A549 (cell line): Measurements from ENCODE around the gene ADSS1. TPM values are rescaled to one million over a fixed set of nuclear protein-coding genes. Genes with fewer than 3 reads are reported as not detected.

ENCODE experiments used
- ATAC-seq, 2 experiments: fragments of 200-7000 bp in 1 of 2; fragments of >200 bp in 1 of 2; cut with Nextera tagmentation in 1 of 2; cut with Tn5 transposase in 1 of 2; 3 replicates each; pipeline versions ENCODE4 v1.8.0 to v1.9.1; 2018 to 2020; ENCODE audit warnings: mild to moderate bottlenecking in 1 of 2, moderate library complexity in 1 of 2
- CTCF ChIA-PET: fragments of 300-600 bp; sonication (Branson Sonifier 250); formaldehyde crosslinking; extraction: SDS; loops from one replicate; lab custom pipeline; 2021; ENCODE audit warnings: antibody characterized with exemption, inconsistent platforms; lab: Yijun Ruan, JAX
- POLR2A ChIA-PET: fragments of 350-600 bp; formaldehyde crosslinking; extraction: SDS; loops from one replicate; lab custom pipeline; 2021; ENCODE audit warnings: antibody characterized with exemption, inconsistent platforms; lab: Yijun Ruan, JAX
- DNase-seq, 2 experiments: peaks; one replicate each; pipeline versions ENCODE4 v3.0.0 to v3.0.0-alpha.2; 2011 to 2016; ENCODE audit warnings: low read depth in 1 of 2, low spot score in 1 of 2
- FAIRE-seq: peaks from 2 replicates; lab custom pipeline; 2011; peaks lifted over from hg19 to GRCh38; lab: Jason Lieb, UNC
- H3K27ac ChIP-seq, 2 experiments: fragments of >200 bp; sonication (Bioruptor Twin); formaldehyde crosslinking; 3 replicates each; pipeline ENCODE4 v1.5.1; 2016 to 2017
- H3K4me1 ChIP-seq: fragments of >200 bp; sonication (Bioruptor Twin); formaldehyde crosslinking; 3 replicates; pipeline ENCODE4 v1.6.1; 2016
- H3K4me2 ChIP-seq: fragments of >200 bp; sonication (Bioruptor Twin); formaldehyde crosslinking; 3 replicates; pipeline ENCODE4 v1.6.1; 2016
- H3K4me3 ChIP-seq: fragments of >200 bp; sonication (Bioruptor Twin); formaldehyde crosslinking; 3 replicates; pipeline ENCODE4 v1.5.1; 2016
- H3K9me3 ChIP-seq: fragments of >200 bp; sonication (Bioruptor Twin); formaldehyde crosslinking; 3 replicates; pipeline ENCODE4 v1.6.1; 2016
- BHLHE40 ChIP-seq: IDR thresholded peaks from 2 replicates; pipeline ENCODE4 v1.6.1; 2012; ENCODE audit warnings: low read depth, low read length, inconsistent platforms
- CEBPB ChIP-seq, 2 experiments: fragments of >200 bp in 1 of 2; sonication (Bioruptor Twin) in 1 of 2; formaldehyde crosslinking in 1 of 2; IDR thresholded peaks; 2 replicates each; pipeline ENCODE4 v1.6.1; 2012 to 2016
- CHD4 ChIP-seq: fragments of 200-600 bp; sonication (generic); IDR thresholded peaks from 2 replicates; pipeline ENCODE4 v1.6.1; 2016; ENCODE audit warnings: antibody characterized with exemption, mild to moderate bottlenecking, borderline replicate concordance
- EHF ChIP-seq: fragments of 250-450 bp; sonication (Bioruptor Pico); IDR thresholded peaks from 2 replicates; pipeline ENCODE4 v1.5.0; 2020; ENCODE audit warnings: mild to moderate bottlenecking
- FOSL2 ChIP-seq, 2 experiments: fragments of 450-650 bp in 1 of 2; fragments of >200 bp in 1 of 2; sonication (Bioruptor Twin) in 1 of 2; formaldehyde crosslinking; IDR thresholded peaks; 2 replicates each; pipeline versions ENCODE4 v1.5.0 to v1.6.1; 2016 to 2020; ENCODE audit warnings: mild to moderate bottlenecking in 1 of 2, moderate library complexity in 1 of 2
- FOXS1 ChIP-seq: fragments of 250-450 bp; sonication (Bioruptor Pico); IDR thresholded peaks from 2 replicates; pipeline ENCODE4 v1.5.0; 2020; ENCODE audit warnings: mild to moderate bottlenecking, moderate library complexity
- GATA3 ChIP-seq: IDR thresholded peaks from 2 replicates; pipeline ENCODE4 v1.6.1; 2012; ENCODE audit warnings: borderline replicate concordance
- HEYL ChIP-seq: fragments of 250-450 bp; sonication (Bioruptor Pico); IDR thresholded peaks from 2 replicates; pipeline ENCODE4 v1.8.0; 2021; ENCODE audit warnings: mild to moderate bottlenecking, moderate library complexity
- KDM1A ChIP-seq: fragments of 200-600 bp; sonication (generic); IDR thresholded peaks from 2 replicates; pipeline ENCODE4 v1.6.1; 2016; ENCODE audit warnings: low read depth, mild to moderate bottlenecking
- MAFK ChIP-seq: fragments of 450-650 bp; IDR thresholded peaks from 2 replicates; pipeline ENCODE4 v1.6.1; 2014; ENCODE audit not compliant: partially characterized antibody
- MAZ ChIP-seq: fragments of 150-350 bp; IDR thresholded peaks from 2 replicates; pipeline ENCODE4 v1.6.1; 2014; ENCODE audit warnings: antibody characterized with exemption, low read depth, low read length, borderline replicate concordance
- NFE2L2 ChIP-seq: fragments of 150-350 bp; conservative IDR thresholded peaks from 2 replicates; pipeline ENCODE4 v1.6.1; 2014; ENCODE audit warnings: low read length
- NPAS2 ChIP-seq: fragments of 250-450 bp; sonication (Bioruptor Pico); IDR thresholded peaks from 2 replicates; pipeline ENCODE4 v1.8.0; 2022; ENCODE audit warnings: mild to moderate bottlenecking, moderate library complexity, borderline replicate concordance
- SREBF2 ChIP-seq: fragments of 450-650 bp; IDR thresholded peaks from 2 replicates; pipeline ENCODE4 v1.6.1; 2014; ENCODE audit warnings: mild to moderate bottlenecking, moderate library complexity
- TFCP2L1 ChIP-seq: fragments of 250-450 bp; sonication (Bioruptor Pico); IDR thresholded peaks from 2 replicates; pipeline ENCODE4 v1.5.0; 2021; ENCODE audit warnings: mild to moderate bottlenecking
- TP53 ChIP-seq: fragments of 250-450 bp; sonication (Bioruptor Pico); IDR thresholded peaks from 2 replicates; pipeline ENCODE4 v1.5.0; 2021; ENCODE audit warnings: mild to moderate bottlenecking, moderate library complexity
- ZC3H11A ChIP-seq: fragments of 450-650 bp; IDR thresholded peaks from 2 replicates; pipeline ENCODE4 v1.6.1; 2014; ENCODE audit warnings: antibody characterized with exemption, mild to moderate bottlenecking
- ZFP36 ChIP-seq: fragments of 450-650 bp; IDR thresholded peaks from 2 replicates; pipeline ENCODE4 v1.6.1; 2014; ENCODE audit warnings: borderline replicate concordance; ENCODE audit not compliant: partially characterized antibody
- WGBS: methylation state at CpG from one replicate; pipeline ENCODE4 v1.1.6; 2017; ENCODE audit errors: missing lambda C conversion rate; 5-methylcytosine and 5-hydroxymethylcytosine counted together
- polyA plus RNA-seq, 4 experiments: library from polyadenylated mRNA; depleted of rRNA in 3 of 4; stranded (reverse); fragments of >200 nt; fragmentation: RNase III in 1 of 4; extraction: RNeasy Plus Mini Kit Qiagen cat#74134 plus additional on column Dnase treatment in 1 of 4; gene quantifications; 2 replicates in 3 of 4; 3 replicates in 1 of 4; pipeline ENCODE4 v1.2.3, GENCODE V29; 2011 to 2017
- TF ChIP-seq, protein P1 (sequence below): fragments of >200 bp; sonication (Bioruptor Twin); formaldehyde crosslinking; IDR thresholded peaks from 3 replicates; pipeline ENCODE4 v1.5.1; 2016
- TF ChIP-seq, protein P2 (sequence below): fragments of >200 bp; sonication (Bioruptor Twin); formaldehyde crosslinking; IDR thresholded peaks from 3 replicates; pipeline ENCODE4 v1.6.1; 2016
- TF ChIP-seq, protein P3 (sequence below): fragments of 200-600 bp; sonication (generic); IDR thresholded peaks from 2 replicates; pipeline ENCODE4 v1.6.1; 2016; ENCODE audit warnings: antibody characterized with exemption, mild to moderate bottlenecking, moderate library complexity
- TF ChIP-seq, protein P4 (sequence below): fragments of 250-450 bp; sonication (Bioruptor Pico); IDR thresholded peaks from 2 replicates; pipeline ENCODE4 v1.5.0; 2020; ENCODE audit warnings: low read depth, mild to moderate bottlenecking, moderate library complexity
- TF ChIP-seq, protein P5 (sequence below): fragments of >200 bp; sonication (Bioruptor Twin); formaldehyde crosslinking; IDR thresholded peaks from 2 replicates; pipeline ENCODE4 v1.6.1; 2016
- TF ChIP-seq, protein P6 (sequence below): fragments of 150-350 bp; IDR thresholded peaks from 2 replicates; pipeline ENCODE4 v1.6.1; 2014; ENCODE audit warnings: low read depth, mild to moderate bottlenecking, low read length

Gene ADSS1
- polyA plus RNA-seq, 2 of the 4 experiments (the other 2 are of a cell fraction), result 6.2 to 10.1 TPM

DNA sequence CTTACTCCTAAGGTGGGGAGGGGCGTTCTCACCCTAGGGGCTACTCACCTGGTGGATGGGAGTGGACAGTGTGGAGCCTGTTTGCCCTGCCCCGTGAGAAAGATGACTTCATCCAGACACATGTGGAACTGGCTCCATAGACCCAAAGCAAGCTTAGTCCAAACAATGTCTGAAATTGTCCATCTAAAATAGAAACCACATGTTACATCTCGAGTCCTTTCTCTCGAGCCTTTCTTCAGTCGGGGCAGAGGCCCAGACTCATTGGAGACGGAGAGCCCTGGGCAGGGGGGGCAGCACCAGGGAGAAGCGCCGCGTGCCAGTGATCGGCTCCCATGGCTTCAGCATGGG is 33.2 kb downstream of the ADSS1 start:
- Histone ChIP-seq H3K9me3 (no peaks in the 10 kb centered on the region), H3K4me1 (peaks cover 9% of the 10 kb centered on the region; the same call in 2 of the 3 replicates), H3K27ac (no peak overlapping the region), H3K4me2 (no peak overlapping the region), H3K4me3 (no peak overlapping the region)
- FAIRE-seq, result no peak
- no peak for TF ChIP-seq TP53 (CRISPR knock-in tag)
- TF ChIP-seq ZFP36, result no peak
- TF ChIP-seq, protein P1, sequence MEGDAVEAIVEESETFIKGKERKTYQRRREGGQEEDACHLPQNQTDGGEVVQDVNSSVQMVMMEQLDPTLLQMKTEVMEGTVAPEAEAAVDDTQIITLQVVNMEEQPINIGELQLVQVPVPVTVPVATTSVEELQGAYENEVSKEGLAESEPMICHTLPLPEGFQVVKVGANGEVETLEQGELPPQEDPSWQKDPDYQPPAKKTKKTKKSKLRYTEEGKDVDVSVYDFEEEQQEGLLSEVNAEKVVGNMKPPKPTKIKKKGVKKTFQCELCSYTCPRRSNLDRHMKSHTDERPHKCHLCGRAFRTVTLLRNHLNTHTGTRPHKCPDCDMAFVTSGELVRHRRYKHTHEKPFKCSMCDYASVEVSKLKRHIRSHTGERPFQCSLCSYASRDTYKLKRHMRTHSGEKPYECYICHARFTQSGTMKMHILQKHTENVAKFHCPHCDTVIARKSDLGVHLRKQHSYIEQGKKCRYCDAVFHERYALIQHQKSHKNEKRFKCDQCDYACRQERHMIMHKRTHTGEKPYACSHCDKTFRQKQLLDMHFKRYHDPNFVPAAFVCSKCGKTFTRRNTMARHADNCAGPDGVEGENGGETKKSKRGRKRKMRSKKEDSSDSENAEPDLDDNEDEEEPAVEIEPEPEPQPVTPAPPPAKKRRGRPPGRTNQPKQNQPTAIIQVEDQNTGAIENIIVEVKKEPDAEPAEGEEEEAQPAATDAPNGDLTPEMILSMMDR, result no peak
- no peak for TF ChIP-seq CHD4
- TF ChIP-seq FOSL2 (IDR thresholded peaks at IDR 0.05), result no peak
- TF ChIP-seq FOSL2 (CRISPR knock-in tag; IDR thresholded peaks at IDR 0.05), result no peak
- TF ChIP-seq CEBPB (IDR thresholded peaks at IDR 0.05), result no peak
- no peak for TF ChIP-seq HEYL (CRISPR knock-in tag)
- no peak for TF ChIP-seq NPAS2 (CRISPR knock-in tag)
- TF ChIP-seq, protein P2, sequence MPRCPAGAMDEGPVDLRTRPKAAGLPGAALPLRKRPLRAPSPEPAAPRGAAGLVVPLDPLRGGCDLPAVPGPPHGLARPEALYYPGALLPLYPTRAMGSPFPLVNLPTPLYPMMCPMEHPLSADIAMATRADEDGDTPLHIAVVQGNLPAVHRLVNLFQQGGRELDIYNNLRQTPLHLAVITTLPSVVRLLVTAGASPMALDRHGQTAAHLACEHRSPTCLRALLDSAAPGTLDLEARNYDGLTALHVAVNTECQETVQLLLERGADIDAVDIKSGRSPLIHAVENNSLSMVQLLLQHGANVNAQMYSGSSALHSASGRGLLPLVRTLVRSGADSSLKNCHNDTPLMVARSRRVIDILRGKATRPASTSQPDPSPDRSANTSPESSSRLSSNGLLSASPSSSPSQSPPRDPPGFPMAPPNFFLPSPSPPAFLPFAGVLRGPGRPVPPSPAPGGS, result no peak
- ChIA-PET CTCF (interaction anchor here (5.1 kb wide), 1 partner anchor 13 kb away, joined by 65 read pairs; no protein-coding TSS in a partner anchor), POLR2A (no interaction called here)
- 90% methylated on average over 10 of the region's 10 CpGs for WGBS
- DNase-seq, result no peak
- no peak for ATAC-seq

DNA sequence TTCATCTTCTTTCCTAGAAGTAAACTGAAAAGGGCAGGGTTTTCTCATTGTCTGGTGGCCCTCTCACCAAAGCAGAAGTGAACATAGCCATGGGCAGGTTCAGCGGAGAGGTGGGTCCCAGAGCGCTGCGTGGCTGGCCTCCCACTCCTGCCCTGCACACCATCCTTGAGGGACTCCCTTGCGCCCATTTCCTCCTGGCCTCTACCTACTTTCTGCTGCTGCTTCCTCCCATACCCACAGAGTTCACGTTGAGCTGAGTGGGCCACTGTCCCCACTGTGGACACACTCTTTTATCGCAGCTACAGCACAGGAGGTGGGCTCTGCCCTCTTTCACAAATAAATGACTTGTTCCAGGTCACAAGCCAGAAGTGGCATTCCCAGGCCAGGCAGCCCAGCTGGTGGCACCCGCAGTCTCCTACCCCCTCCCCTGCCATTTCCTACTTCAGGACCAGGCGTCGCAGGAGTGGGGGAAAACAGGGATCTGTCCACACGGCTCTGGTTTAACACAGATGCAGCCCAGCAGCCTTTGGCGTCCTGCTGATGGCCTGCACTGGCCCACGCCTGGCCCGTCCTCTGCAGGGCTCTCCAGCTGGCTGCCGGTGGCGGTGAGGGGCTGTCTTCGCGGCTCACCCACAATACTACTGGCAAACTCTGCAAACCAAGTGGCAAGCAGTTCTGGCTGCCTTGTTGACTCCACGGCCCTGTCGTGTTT is 33.8 kb downstream of the ADSS1 start:
- FAIRE-seq, result no peak
- TF ChIP-seq MAZ (no peak), KDM1A (no peak), BHLHE40 (no peak), FOSL2 (IDR thresholded peaks at IDR 0.05) (no peak), FOSL2 (CRISPR knock-in tag; IDR thresholded peaks at IDR 0.05) (no peak), TFCP2L1 (no peak), FOXS1 (CRISPR knock-in tag) (no peak), ZFP36 (no peak), GATA3 (no peak), ZC3H11A (no peak), EHF (no peak), SREBF2 (no peak), NFE2L2 (no peak), MAFK (no peak), HEYL (CRISPR knock-in tag) (no peak), CHD4 (no peak)
- TF ChIP-seq, protein P3, sequence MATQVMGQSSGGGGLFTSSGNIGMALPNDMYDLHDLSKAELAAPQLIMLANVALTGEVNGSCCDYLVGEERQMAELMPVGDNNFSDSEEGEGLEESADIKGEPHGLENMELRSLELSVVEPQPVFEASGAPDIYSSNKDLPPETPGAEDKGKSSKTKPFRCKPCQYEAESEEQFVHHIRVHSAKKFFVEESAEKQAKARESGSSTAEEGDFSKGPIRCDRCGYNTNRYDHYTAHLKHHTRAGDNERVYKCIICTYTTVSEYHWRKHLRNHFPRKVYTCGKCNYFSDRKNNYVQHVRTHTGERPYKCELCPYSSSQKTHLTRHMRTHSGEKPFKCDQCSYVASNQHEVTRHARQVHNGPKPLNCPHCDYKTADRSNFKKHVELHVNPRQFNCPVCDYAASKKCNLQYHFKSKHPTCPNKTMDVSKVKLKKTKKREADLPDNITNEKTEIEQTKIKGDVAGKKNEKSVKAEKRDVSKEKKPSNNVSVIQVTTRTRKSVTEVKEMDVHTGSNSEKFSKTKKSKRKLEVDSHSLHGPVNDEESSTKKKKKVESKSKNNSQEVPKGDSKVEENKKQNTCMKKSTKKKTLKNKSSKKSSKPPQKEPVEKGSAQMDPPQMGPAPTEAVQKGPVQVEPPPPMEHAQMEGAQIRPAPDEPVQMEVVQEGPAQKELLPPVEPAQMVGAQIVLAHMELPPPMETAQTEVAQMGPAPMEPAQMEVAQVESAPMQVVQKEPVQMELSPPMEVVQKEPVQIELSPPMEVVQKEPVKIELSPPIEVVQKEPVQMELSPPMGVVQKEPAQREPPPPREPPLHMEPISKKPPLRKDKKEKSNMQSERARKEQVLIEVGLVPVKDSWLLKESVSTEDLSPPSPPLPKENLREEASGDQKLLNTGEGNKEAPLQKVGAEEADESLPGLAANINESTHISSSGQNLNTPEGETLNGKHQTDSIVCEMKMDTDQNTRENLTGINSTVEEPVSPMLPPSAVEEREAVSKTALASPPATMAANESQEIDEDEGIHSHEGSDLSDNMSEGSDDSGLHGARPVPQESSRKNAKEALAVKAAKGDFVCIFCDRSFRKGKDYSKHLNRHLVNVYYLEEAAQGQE, result no peak
- TF ChIP-seq, protein P4, sequence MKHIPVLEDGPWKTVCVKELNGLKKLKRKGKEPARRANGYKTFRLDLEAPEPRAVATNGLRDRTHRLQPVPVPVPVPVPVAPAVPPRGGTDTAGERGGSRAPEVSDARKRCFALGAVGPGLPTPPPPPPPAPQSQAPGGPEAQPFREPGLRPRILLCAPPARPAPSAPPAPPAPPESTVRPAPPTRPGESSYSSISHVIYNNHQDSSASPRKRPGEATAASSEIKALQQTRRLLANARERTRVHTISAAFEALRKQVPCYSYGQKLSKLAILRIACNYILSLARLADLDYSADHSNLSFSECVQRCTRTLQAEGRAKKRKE (CRISPR knock-in tag), result no peak
- TF ChIP-seq, protein P2, result no peak
- TF ChIP-seq, protein P5, sequence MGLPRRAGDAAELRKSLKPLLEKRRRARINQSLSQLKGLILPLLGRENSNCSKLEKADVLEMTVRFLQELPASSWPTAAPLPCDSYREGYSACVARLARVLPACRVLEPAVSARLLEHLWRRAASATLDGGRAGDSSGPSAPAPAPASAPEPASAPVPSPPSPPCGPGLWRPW, result no peak
- TF ChIP-seq, protein P6, sequence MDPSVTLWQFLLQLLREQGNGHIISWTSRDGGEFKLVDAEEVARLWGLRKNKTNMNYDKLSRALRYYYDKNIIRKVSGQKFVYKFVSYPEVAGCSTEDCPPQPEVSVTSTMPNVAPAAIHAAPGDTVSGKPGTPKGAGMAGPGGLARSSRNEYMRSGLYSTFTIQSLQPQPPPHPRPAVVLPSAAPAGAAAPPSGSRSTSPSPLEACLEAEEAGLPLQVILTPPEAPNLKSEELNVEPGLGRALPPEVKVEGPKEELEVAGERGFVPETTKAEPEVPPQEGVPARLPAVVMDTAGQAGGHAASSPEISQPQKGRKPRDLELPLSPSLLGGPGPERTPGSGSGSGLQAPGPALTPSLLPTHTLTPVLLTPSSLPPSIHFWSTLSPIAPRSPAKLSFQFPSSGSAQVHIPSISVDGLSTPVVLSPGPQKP, result no peak
- TF ChIP-seq, all 56 proteins: peak for 0
- H3K4me1 ChIP-seq, result peaks cover 9% of the 10 kb centered on the region; the same call in 2 of the 3 replicates
- H3K27ac ChIP-seq, result no peak overlapping the region
- no peak overlapping the region for H3K4me3 ChIP-seq
- no peak overlapping the region for H3K4me2 ChIP-seq
- ChIA-PET POLR2A (no interaction called here), CTCF (interaction anchor here (1.2 to 5.1 kb wide), 2 partner anchors 13 to 194 kb away, joined by 3 to 65 read pairs; no protein-coding TSS in a partner anchor)
- H3K9me3 ChIP-seq, result no peaks in the 10 kb centered on the region
- 93% methylated on average over 18 of the region's 19 CpGs for WGBS
- ATAC-seq (no peak), DNase-seq (no peak)
